HUDEP-2 (cell line): ENCODE data around the gene MYH11.

ENCODE experiments used
- DNase-seq, 76 experiments: peaks; one replicate each; lab custom pipeline; 2025; ENCODE audit not compliant: unreplicated experiment in 76 of 76; lab: John Stamatoyannopoulos, UW

Gene MYH11

GRCh38 chr16:15781650-15782049 lies 75.2 kb downstream of the MYH11 start:
- DNase-seq = no peak

- no peak for DNase-seq
Observed at GRCh38 chr16:15780805-15781204, 76.0 kb downstream of the MYH11 start.

- DNase-seq = no peak
Observed at GRCh38 chr16:15779664-15780351, 77.0 kb downstream of the MYH11 start.

DNA sequence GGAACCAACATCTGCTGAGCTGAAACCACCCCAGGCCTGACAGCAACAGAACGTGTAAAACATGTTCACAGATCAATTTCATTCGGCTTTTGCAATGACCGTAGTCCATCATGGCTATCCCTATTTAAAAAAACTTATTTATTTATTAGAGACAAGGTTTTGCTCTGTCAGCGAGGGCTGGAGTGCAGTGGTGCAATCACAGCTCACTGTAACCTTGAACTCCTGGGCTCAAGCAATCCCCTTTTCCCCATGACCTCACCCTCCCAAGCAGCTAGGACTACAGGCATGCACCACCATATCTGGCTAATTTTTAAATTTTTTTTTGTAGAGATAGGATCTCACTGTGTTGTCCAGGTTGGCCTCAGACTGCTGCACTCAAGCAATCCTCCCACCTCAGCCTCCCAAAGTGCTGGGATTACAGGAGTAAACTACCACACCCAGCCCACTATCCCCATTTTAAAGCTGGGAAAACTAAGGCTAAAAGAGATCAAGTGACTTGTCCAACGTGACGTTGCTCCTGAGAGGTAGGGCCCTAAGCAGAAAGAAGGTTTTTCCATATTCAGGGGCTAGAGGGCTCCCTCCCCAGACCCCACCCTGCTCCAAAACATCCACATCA lies 77.7 kb downstream of the MYH11 start:
- DNase-seq = no peak

DNA sequence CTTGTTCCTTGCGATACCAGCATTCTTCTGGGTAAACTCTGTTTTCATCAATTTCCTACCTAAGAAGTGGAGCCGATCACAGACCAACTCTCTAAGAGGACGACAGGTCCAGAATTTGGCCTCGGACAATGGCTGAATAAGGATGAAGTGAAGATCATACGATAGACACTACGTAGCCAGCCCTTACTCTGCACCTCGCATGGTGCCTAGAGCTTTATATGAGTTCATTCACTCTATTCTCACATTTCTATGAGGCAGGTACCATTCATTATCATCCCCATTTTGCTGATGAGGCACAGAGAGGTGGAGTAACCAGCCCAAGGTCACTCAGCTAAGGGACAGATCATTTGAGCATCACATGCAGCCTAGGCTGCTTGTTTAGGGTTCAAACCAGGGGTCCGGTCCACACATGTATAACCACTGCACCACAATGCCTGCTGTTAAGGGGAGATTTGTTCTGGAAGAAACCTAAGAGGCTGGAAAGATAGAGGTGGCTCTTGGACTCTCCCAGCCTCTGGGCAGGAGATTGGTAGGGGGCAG lies 78.6 kb downstream of the MYH11 start:
- no peak for DNase-seq

DNA sequence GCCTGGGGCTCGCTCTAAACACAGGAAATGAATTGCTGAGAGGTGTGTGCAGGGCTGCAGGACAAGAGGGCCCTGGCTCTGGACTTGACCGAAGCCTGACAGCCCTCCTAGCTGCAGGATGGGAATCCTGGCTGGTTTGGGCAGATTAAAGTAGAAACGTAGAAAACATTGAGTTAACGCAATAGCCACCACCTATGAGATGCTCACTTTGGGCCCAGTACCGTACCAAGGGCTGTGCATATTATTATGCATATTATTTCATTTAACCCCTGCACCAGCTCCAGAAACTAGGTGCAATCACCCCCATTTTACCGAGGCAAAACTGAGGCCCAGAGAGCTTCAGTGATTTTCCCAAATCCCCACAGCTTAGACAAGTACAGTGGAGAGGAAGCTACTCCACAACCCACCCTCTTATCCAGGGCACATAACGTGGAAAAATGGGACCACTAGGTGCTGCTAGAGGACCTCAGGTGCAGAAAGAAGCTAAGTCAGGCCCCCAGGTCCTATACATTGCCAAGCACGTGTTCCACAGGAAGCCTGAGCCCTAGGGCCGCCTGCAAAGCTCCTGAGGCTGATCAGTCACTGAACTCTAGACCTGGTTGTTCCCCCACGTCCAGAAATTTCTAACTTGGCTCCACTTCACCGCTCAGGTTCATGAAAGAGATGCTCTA lies 79.2 kb downstream of the MYH11 start:
- peak in 11 of 76 experiments; percentile 4 to 18 (median 10) for DNase-seq

GRCh38 chr16:15776572-15776971 lies 80.3 kb downstream of the MYH11 start:
- no peak for DNase-seq

DNA sequence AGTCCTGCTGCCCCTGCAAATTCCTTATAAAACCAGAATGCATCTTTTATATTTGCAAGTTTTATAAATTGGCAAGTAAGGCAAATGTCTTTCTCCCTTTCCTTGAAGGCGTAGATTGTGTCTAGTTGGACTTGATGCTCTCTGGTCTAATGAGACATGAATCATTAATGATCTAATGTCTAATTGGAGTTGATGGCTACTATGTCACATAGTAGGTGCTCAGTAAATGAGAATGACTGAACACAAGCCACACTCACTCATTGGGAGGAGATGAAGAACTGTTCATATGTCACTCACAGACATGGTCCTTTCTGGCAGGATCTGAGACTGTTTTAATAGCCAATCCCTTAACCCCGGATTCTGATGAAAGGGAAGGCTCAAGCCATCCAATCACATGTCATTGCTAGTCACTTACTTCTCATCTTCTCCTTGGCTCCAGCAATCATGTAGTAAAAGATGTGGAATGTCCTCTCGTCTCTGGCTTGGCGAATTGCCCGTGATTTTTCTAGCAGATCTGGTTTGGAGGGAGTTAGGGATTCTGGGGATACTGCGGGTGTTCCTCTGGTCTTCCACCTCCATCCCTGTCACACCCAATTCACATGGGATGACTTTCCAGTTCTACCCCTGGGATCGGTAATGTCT lies 81.0 kb downstream of the MYH11 start:
- DNase-seq = no peak

DNA sequence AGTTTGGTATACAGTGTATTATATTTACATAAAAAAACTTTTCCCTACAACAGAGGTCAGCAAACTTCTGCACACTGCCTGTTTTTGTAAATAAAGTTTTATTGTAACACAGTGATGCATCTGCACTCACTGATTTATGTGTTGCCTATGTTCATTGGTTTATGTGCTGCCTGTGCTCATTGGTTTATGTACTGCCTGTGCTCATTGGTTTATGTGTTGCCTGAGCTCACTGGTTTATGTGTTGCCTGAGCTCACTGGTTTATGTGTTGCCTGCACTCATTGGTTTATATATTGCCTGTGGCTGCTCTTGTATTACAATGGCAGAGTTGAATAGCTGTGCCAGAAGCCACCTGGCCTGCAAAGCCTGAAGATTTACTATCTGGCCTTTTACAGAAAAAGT lies 81.6 kb downstream of the MYH11 start:
- DNase-seq = no peak

DNA sequence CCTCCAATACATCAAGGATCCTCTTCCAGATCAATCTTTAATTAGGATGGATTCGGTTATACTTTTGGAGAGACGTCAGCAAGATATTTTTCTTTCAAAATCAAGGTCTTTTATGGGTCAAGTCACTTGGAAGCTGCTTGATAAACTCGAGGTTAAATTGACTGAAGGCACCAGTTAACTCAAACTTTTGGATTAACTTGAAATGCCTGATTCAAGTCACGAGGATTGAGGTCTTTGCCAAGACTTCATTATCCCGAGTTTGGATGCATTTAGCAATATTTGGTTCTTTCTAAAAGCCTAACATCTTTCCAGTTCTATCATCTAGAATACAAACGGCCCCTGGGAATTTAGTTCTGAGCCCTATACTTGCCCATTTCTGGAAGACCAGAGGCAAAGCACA lies 82.9 kb downstream of the MYH11 start:
- DNase-seq = no peak

GRCh38 chr16:15772579-15773293 lies 84.1 kb downstream of the MYH11 start:
- no peak for DNase-seq

DNA sequence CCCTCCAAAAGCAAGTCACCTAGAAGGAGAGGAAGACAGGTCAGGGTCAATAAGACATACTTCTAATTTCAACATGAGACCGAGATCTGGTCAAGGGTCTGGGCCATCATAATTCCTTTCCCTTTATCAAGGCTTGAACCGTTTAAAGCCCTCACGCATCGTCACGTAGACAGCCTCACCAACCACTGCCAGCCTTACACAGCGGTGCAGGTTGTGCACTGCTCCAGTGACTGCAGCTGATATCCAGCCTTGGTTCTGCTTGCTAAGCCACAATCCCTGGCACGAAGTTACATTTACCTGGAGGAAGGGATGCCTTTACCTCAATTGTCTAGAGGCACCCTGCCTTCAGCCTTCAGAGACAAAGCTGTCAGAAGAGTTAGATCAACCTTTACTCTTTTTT lies 85.1 kb downstream of the MYH11 start:
- no peak for DNase-seq

DNA sequence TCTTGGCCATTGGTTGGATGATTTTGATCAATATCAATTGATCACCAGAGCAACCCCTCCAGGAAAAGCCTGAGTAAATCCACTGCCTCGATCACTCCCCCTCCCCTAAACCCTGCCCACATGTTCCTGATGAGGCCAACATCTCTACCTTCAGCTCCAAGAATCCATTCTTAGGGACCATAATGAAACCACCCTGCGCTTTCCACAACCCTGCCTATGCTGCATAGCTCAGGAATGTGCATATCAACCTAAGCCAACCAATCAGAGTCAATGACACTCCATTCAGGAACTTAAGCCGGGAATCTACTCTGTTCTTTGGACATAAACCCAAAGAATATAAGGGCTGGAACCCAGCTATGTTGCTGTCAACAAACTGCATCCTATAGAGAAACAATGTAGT lies 86.3 kb downstream of the MYH11 start:
- DNase-seq = no peak

DNA sequence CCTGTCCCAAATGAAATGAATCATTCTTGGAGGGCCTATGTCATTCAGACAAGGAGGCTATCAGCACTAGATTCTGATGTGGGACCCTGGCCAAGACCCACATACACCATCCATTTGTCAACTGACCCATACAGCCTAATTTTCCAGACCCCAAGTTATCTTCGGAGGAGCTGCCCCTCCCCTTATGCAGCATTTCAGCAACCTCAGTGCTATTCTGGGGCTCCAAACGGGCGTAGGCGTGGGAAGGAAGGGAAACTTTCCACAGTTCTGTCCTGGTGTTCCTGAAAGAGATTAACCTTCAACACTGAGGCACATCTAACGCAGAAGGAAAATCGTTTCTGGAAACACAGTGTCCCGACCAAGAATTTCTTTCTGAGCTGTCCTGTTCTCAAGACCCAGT lies 86.7 kb downstream of the MYH11 start:
- DNase-seq = no peak

DNA sequence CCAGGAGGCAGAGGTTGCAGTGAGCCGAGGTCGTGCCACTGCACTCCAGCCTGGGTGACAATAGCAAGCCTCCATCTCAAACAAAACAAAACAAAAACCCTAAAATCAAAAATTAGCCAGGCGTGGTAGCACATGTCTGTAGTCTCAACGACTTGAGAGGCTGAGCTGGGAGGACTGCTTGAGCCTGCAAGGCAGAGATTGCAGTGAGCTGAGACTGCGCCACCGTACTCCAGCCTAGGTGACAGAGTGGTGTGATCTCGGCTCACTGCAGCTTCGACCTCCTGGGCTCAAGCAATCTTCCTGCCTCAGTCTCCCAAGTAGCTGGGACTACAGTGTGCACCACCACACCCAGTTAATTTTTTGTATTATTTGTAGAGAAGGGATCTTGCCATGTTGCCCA lies 87.6 kb downstream of the MYH11 start:
- no peak for DNase-seq

DNA sequence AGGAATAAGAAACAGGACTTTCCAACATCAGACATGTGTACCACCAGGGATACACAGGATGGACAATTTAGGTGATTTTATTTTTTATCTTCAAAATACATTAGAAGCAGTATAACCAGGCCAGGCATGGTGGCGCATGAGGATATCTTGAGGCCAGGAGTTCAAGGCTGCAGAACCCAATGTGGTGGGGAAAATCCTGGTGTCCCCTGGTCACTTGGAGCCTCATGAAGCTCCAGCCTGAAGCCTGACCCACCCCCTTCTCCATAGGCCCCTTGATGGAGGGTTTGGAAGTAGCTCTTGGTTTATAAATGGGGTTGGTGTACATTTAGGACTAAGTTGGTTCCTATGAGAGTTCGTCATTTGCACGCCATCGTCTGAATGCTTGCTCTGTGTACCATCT lies 88.6 kb downstream of the MYH11 start:
- DNase-seq = no peak

GRCh38 chr16:15766918-15767317 lies 89.9 kb downstream of the MYH11 start:
- no peak for DNase-seq

DNA sequence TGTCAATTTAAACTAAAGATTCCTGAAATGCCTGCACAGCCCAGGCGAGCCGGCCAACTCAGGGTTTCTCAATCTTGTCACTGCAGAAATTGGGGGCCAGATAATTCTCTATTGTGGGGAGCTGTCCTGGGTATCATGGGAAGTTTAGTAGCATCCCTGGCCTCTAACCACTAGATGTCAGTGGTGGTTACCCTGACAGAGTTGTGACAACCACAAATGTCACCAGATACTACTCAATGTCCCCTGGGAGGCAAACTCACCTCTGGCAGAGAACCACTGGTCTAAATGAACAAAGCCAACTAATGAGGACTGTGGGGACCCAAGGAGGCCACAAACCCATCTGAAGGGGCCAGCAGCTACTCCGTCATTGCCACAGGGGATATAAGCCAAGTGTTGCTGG lies 90.9 kb downstream of the MYH11 start:
- DNase-seq = peak in 31 of 76 experiments; percentile 5 to 57 (median 28)

DNA sequence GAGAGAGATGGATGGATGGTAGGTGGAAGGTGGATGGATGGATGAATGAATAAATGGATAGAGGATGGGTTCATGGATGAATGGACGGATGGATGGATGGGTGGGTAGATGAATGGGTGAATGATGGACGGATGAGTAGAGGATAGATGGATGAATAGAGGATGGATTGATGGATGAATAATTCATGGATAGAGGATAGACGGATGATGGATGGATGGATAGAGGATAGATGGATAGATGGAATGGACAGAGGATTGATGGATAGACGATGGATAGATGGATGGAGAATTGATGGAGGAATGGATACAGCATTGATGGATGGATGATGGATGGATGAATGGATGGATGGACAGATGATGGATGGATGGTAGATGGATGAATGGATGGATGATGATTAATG lies 91.7 kb downstream of the MYH11 start:
- DNase-seq = no peak

- DNase-seq = no peak
Observed at GRCh38 chr16:15764112-15764511, 92.7 kb downstream of the MYH11 start.

DNA sequence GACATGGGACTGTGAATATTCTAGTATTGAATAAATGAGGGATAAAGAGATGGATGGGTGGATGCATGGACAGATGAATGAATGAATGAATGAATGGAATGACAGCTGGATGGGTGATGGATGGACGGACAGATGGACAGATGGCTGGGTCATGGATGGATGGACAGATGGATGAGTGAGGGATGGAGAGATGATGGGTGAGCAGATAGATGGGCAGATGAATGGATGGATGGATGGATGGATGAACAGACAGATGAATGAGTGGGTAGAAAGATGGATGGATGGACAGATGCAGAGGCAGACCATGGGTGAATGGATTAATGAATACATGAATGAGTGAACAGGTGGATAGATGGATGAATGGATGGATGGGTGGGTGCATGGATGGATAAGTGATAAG lies 96.7 kb downstream of the MYH11 start:
- DNase-seq = no peak
